AG04450 (cell line): ENCODE data around the gene TMEM87B. TPM values are rescaled to one million over a fixed set of nuclear protein-coding genes. Genes with fewer than 3 reads are reported as not detected.

Experiments used
- CTCF ChIA-PET: fragments of 300-600, 350-600 bp; formaldehyde crosslinking; extraction: SDS; loops from one replicate; lab custom pipeline; 2022; ENCODE audit warnings: antibody characterized with exemption, inconsistent platforms; lab: Charles Lee
- POLR2A ChIA-PET: fragments of 350-600 bp; formaldehyde crosslinking; extraction: SDS; loops from one replicate; lab custom pipeline; 2021; ENCODE audit warnings: antibody characterized with exemption, inconsistent platforms; lab: Yijun Ruan, JAX
- DNase-seq: peaks from one replicate; pipeline ENCODE4 v3.0.0-alpha.2; 2011; ENCODE audit warnings: low read depth, low spot score
- H3K27ac ChIP-seq: one replicate; pipeline ENCODE4 v1.5.1; 2012; ENCODE audit warnings: low read depth, low read length, control low read depth
- H3K27me3 ChIP-seq: one replicate; pipeline ENCODE4 v1.6.0; 2012; ENCODE audit warnings: low read length; ENCODE audit not compliant: control insufficient read depth, insufficient read depth
- H3K4me3 ChIP-seq: 2 replicates; pipeline ENCODE4 v1.5.1; 2011; ENCODE audit warnings: mild to moderate bottlenecking, low read depth, low read length, control low read depth
- H3K9me3 ChIP-seq: 2 replicates; pipeline ENCODE4 v1.5.1; 2012; ENCODE audit warnings: low read length; ENCODE audit not compliant: control insufficient read depth, insufficient read depth
- polyA plus RNA-seq: library from polyadenylated mRNA; depleted of rRNA; stranded (reverse); fragments of >200 nt; gene quantifications from 2 replicates; pipeline ENCODE4 v1.2.3, GENCODE V29; 2011
- TF ChIP-seq, protein P1 (sequence below): IDR thresholded peaks from 2 replicates; pipeline ENCODE4 v1.5.1; 2011; ENCODE audit warnings: low read depth, low read length, control low read depth, inconsistent platforms

TMEM87B gene
- polyA plus RNA-seq, 1 experiment: 24.5 TPM

DNA sequence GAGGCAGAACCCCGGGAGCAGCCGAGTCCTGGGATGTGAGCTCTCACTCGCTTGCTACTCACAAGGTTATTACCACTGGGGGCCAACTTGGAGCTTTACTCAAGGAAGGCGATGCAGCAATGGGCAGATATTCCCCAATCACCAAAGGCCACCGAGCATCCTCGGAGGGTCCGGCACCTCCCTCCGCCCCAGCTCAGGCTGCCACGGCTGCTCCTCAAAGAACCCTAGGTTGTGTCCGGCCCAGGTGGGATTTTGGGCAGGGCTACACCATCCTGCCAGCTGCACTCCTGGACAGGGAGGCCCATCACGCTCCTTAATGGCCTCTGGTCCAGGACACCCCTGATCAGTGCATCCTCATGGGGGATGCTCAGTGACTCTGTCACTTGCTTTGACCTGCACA is 107.9 kb downstream of the TMEM87B start:
- CTCF ChIA-PET: no interaction called here
- POLR2A ChIA-PET: no interaction called here
- Histone ChIP-seq H3K9me3 (peaks cover 4% of the 10 kb centered on the region; the same call in 1 of the 2 replicates), H3K27me3 (no peaks in the 10 kb centered on the region), H3K4me3 (no peak overlapping the region), H3K27ac (no peak overlapping the region)
- no peak for DNase-seq
- TF ChIP-seq, protein P1, sequence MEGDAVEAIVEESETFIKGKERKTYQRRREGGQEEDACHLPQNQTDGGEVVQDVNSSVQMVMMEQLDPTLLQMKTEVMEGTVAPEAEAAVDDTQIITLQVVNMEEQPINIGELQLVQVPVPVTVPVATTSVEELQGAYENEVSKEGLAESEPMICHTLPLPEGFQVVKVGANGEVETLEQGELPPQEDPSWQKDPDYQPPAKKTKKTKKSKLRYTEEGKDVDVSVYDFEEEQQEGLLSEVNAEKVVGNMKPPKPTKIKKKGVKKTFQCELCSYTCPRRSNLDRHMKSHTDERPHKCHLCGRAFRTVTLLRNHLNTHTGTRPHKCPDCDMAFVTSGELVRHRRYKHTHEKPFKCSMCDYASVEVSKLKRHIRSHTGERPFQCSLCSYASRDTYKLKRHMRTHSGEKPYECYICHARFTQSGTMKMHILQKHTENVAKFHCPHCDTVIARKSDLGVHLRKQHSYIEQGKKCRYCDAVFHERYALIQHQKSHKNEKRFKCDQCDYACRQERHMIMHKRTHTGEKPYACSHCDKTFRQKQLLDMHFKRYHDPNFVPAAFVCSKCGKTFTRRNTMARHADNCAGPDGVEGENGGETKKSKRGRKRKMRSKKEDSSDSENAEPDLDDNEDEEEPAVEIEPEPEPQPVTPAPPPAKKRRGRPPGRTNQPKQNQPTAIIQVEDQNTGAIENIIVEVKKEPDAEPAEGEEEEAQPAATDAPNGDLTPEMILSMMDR: no peak

DNA sequence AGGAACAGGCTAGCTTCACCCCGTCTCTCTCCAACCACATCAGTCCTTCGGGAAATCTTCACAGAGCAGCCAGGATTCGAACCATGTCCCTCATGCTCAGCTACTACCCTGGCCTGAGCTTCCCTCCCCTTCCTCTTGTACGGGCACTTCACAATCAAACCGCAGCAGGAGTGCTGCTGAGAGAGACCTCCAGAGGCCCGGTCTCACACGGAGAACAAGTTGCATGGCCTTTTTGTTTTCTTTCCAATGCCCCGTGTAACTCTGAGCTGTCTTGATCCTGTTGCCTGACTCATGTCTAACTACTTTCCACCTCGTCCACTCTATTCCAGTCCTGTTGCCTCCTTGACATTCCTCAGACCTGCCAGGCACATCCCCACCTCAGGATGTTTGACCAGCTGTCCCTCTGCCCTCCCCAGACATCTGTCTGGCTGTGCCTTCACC is 108.5 kb downstream of the TMEM87B start:
- TF ChIP-seq, protein P1: no peak
- Histone ChIP-seq H3K4me3 (no peak overlapping the region), H3K9me3 (peaks cover 4% of the 10 kb centered on the region; the same call in 1 of the 2 replicates), H3K27ac (no peak overlapping the region), H3K27me3 (no peaks in the 10 kb centered on the region)
- POLR2A ChIA-PET: no interaction called here
- DNase-seq: no peak
- CTCF ChIA-PET: no interaction called here

DNA sequence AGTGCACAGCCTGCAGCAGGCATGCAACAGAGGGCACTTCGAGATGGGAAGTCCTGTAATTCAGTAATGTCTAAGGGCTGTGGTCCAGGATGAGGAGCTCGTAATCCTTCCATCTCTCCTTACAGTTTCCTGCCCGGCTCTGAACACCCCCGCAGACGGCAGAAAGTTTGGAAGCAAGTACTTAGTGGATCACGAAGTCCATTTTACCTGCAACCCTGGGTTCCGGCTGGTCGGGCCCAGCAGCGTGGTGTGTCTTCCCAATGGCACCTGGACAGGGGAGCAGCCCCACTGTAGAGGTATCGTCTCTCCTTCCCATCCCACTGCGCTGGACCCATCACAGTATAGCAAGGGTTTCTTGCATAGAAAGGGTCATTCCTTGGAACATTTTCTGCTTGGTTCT is 109.8 kb downstream of the TMEM87B start:
- H3K9me3 ChIP-seq: no peaks in the 10 kb centered on the region
- ChIA-PET CTCF (no interaction called here), POLR2A (no interaction called here)
- H3K27ac ChIP-seq: no peak overlapping the region
- no peak for DNase-seq
- no peak overlapping the region for H3K4me3 ChIP-seq
- TF ChIP-seq, protein P1: no peak
- no peaks in the 10 kb centered on the region for H3K27me3 ChIP-seq

DNA sequence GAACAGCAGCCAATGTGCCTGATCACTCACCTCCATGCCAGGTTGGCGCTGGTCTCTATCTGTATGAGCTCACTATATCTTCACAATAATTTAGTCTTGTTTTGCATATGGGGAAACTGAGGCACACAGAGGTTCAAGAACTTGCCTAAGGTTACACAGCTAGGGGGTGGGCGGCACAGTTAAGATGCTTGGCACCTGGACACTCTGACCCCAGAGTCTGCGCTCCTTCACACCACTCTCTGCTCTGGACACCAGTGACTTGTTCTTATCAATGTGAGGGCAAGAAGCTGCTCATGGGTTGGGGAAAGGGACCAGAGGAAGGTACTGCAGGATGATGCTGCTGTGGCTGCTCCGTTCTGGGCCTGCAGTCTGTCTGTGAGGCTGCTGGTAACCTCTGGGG is 110.2 kb downstream of the TMEM87B start:
- Histone ChIP-seq H3K4me3 (no peak overlapping the region), H3K27me3 (no peaks in the 10 kb centered on the region), H3K27ac (no peak overlapping the region), H3K9me3 (no peaks in the 10 kb centered on the region)
- no peak for DNase-seq
- ChIA-PET POLR2A (no interaction called here), CTCF (no interaction called here)
- TF ChIP-seq, protein P1: no peak

DNA sequence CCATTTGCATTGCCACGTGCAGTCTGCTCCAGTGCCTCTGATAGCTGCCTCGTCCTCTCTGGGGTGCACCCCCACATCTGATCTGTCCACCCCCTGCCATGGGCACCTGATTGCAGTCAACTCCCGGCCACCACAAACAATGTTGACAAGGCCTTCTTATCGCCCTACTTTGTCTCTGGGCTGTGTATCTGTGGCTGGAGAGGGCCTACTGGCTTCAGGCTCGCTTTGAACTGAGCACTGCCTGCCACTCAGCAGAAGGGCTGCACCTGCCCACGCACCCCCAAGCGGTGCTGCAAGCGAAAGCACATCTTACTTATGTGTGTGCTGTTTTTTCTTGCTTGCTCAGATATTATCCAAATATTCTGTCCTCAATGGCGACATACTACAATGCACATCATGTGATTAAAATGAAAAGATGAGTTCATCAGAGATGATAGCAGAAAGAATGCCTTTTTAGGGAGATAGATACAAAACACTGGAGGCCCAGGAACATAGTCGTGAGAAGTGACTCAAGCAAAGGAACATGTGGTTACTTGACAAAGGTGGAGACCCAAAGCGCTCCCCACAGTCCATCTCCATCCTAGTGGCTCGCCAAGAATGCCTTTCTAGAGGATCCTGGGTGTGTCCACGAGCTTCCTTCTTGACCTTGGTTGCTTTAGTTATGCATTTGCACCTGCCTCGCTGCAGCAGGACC is 111.9 kb downstream of the TMEM87B start:
- ChIA-PET CTCF (no interaction called here), POLR2A (no interaction called here)
- TF ChIP-seq, protein P1: no peak

More for the DNA sequence above, 111.9 kb downstream of the TMEM87B start:
- Histone ChIP-seq H3K27ac (no peak overlapping the region), H3K27me3 (no peaks in the 10 kb centered on the region), H3K9me3 (no peaks in the 10 kb centered on the region), H3K4me3 (no peak overlapping the region)
- DNase-seq: no peak
